K562 (cell line): Measurements from ENCODE around the gene ATRNL1. TPM values are rescaled to one million over a fixed set of nuclear protein-coding genes. Genes with fewer than 3 reads are reported as not detected.

ENCODE experiments used
- ATAC-seq: fragments of 200-7000 bp; cut with Tn5 transposase; 3 replicates; pipeline ENCODE4 v1.9.1; 2020; ENCODE audit warnings: moderate library complexity
- BruUV-seq: library from RNA; stranded (reverse); fragments of 400-500 nt; replicated peaks from 2 replicates; lab custom pipeline; 2021; lab: Mats Ljungman, UMichigan
- CTCF ChIA-PET: fragments of 300-600 bp; formaldehyde crosslinking; extraction: SDS; loops from one replicate; lab custom pipeline; 2021; ENCODE audit warnings: low intra/inter-chr PET ratio; lab: Yijun Ruan, JAX
- POLR2A ChIA-PET: fragments of 300-600, 350-650 bp; sonication (Branson Sonifier 250); formaldehyde crosslinking; extraction: SDS; loops from one replicate; lab custom pipeline; 2021; ENCODE audit warnings: antibody characterized with exemption, inconsistent platforms; lab: Yijun Ruan, JAX
- DNase-seq, 4 experiments: peaks; one replicate each; pipeline versions ENCODE4 v3.0.0 to v3.0.0-alpha.2; 2011 to 2018; ENCODE audit warnings: low spot score in 3 of 4, mixed read lengths in 3 of 4; ENCODE audit errors: extremely low read depth in 1 of 4
- FAIRE-seq: peaks from 2 replicates; lab custom pipeline; 2011; peaks lifted over from hg19 to GRCh38; lab: Jason Lieb, UNC
- H2AFZ ChIP-seq: 2 replicates; pipeline ENCODE4 v1.6.0; 2011; ENCODE audit warnings: low read depth, low read length, control low read depth, inconsistent platforms
- H3K27ac ChIP-seq: fragments of 200-600 bp; 3 replicates; pipeline ENCODE4 v1.8.0; 2011; ENCODE audit warnings: low read depth, mild to moderate bottlenecking, control low read depth, inconsistent platforms, low read length, moderate library complexity, mixed read lengths; ENCODE audit errors: extremely low read depth
- H3K27me3 ChIP-seq, 2 experiments: fragments of 300-600 bp in 1 of 2; 2 replicates in 1 of 2; 3 replicates in 1 of 2; pipeline versions ENCODE4 v1.6.0 to v1.8.0; 2011; ENCODE audit warnings: inconsistent platforms in 2 of 2, low read length in 2 of 2, mild to moderate bottlenecking in 1 of 2, mixed read lengths in 1 of 2, moderate library complexity in 1 of 2; ENCODE audit not compliant: control insufficient read depth in 2 of 2, insufficient read depth in 2 of 2
- H3K36me3 ChIP-seq: fragments of 300-600 bp; 3 replicates; pipeline ENCODE4 v1.8.0; 2011; ENCODE audit warnings: mild to moderate bottlenecking, low read length, inconsistent platforms; ENCODE audit not compliant: control insufficient read depth, insufficient read depth
- H3K4me1 ChIP-seq, 2 experiments: fragments of 200-600 bp in 1 of 2; replicated peaks in 1 of 2; 2 replicates in 1 of 2; 3 replicates in 1 of 2; pipeline versions ENCODE4 v1.5.1 to v1.8.0; 2011; ENCODE audit warnings: inconsistent platforms in 2 of 2, low read length in 2 of 2, mild to moderate bottlenecking in 1 of 2, mixed read lengths in 1 of 2, moderate library complexity in 1 of 2; ENCODE audit not compliant: control insufficient read depth in 2 of 2, insufficient read depth in 2 of 2
- H3K4me2 ChIP-seq: 2 replicates; pipeline ENCODE4 v1.6.1; 2011; ENCODE audit warnings: low read length, control low read depth, inconsistent platforms, mixed read lengths; ENCODE audit not compliant: insufficient read depth
- H3K4me3 ChIP-seq: fragments of 200-600 bp; sonication (generic), shearing (Covaris generic); 2 replicates; pipeline ENCODE4 v1.5.1; 2016; ENCODE audit warnings: control low read depth, inconsistent platforms
- H3K79me2 ChIP-seq: fragments of 200-600 bp; 3 replicates; pipeline ENCODE4 v1.8.0; 2011; ENCODE audit warnings: low read length, inconsistent platforms; ENCODE audit not compliant: control insufficient read depth, insufficient read depth
- H3K9ac ChIP-seq, 2 experiments: 2 replicates each; pipeline versions ENCODE4 v1.6.0 to v1.6.1; 2011; ENCODE audit warnings: low read depth in 2 of 2, low read length in 2 of 2, control low read depth in 1 of 2, inconsistent platforms in 1 of 2, mild to moderate bottlenecking in 1 of 2, mixed read lengths in 1 of 2; ENCODE audit not compliant: insufficient read depth in 1 of 2
- H3K9me1 ChIP-seq: one replicate; pipeline ENCODE4 v1.6.0; 2011; ENCODE audit warnings: inconsistent platforms, mild to moderate bottlenecking, low read length, moderate library complexity; ENCODE audit not compliant: control insufficient read depth, insufficient read depth
- H3K9me3 ChIP-seq: replicated peaks from 2 replicates; pipeline ENCODE4 v1.5.1; 2011; ENCODE audit warnings: low read depth, low read length, inconsistent platforms; ENCODE audit not compliant: control insufficient read depth, insufficient read depth
- H4K20me1 ChIP-seq: replicated peaks from 2 replicates; pipeline ENCODE4 v1.6.1; 2011; ENCODE audit warnings: low read length, inconsistent platforms, mixed read lengths; ENCODE audit not compliant: control insufficient read depth, insufficient read depth
- BRD4 ChIP-seq: fragments of 200-600 bp; sonication (generic); IDR thresholded peaks from 2 replicates; pipeline ENCODE4 v1.6.1; 2017; ENCODE audit warnings: inconsistent platforms
- CCAR2 ChIP-seq: fragments of 200-400 bp; formaldehyde crosslinking; IDR thresholded peaks from 2 replicates; pipeline ENCODE4 v1.6.1; 2017; ENCODE audit warnings: mild to moderate bottlenecking, low read depth, low read length
- CREB1 ChIP-seq, 2 experiments: sonication (generic) in 1 of 2; formaldehyde crosslinking in 1 of 2; IDR thresholded peaks; 2 replicates each; pipeline versions ENCODE4 v1.6.1 to v1.8.0; 2012 to 2022; ENCODE audit warnings: inconsistent platforms in 1 of 2, mild to moderate bottlenecking in 1 of 2, missing genetic modification reagents in 1 of 2, moderate library complexity in 1 of 2
- CUX1 ChIP-seq: fragments of 200-800 bp; sonication (Bioruptor generic); IDR thresholded peaks from 2 replicates; pipeline ENCODE4 v1.6.1; 2016; ENCODE audit warnings: missing genetic modification characterization, missing compliant biosample characterization
- ETS2 ChIP-seq: IDR thresholded peaks from 2 replicates; pipeline ENCODE4 v1.6.1; 2016; ENCODE audit warnings: borderline replicate concordance, missing genetic modification characterization, mild to moderate bottlenecking, moderate library complexity, missing compliant biosample characterization; ENCODE audit not compliant: poor library complexity, severe bottlenecking
- KAT8 ChIP-seq: fragments of 450-650 bp; IDR thresholded peaks from 2 replicates; pipeline ENCODE4 v1.6.1; 2016; ENCODE audit warnings: low read depth, mild to moderate bottlenecking
- KDM5B ChIP-seq: fragments of 200-600 bp; sonication (generic); IDR thresholded peaks from 2 replicates; pipeline ENCODE4 v1.6.1; 2012; ENCODE audit warnings: low read depth, mild to moderate bottlenecking, moderate library complexity, low read length, control low read depth, inconsistent platforms; ENCODE audit not compliant: insufficient replicate concordance
- PCBP1 ChIP-seq: fragments of 200-400 bp; formaldehyde crosslinking; IDR thresholded peaks from 2 replicates; pipeline ENCODE4 v1.6.1; 2018; ENCODE audit warnings: mild to moderate bottlenecking, low read depth, low read length; ENCODE audit not compliant: poor library complexity, severe bottlenecking
- RNF2 ChIP-seq: sonication (generic); IDR thresholded peaks from 2 replicates; pipeline ENCODE4 v1.6.1; 2016
- STAT5A ChIP-seq: IDR thresholded peaks from 2 replicates; pipeline ENCODE4 v1.6.1; 2012; ENCODE audit warnings: low read length, inconsistent platforms, borderline replicate concordance
- TAF15 ChIP-seq: fragments of 200-400 bp; formaldehyde crosslinking; IDR thresholded peaks from 2 replicates; pipeline ENCODE4 v1.6.1; 2017; ENCODE audit warnings: mild to moderate bottlenecking, low read depth, low read length, moderate library complexity
- TCF15 ChIP-seq: fragments of 250-450 bp; sonication (Bioruptor Pico); IDR thresholded peaks from 2 replicates; pipeline ENCODE4 v1.8.0; 2022; ENCODE audit warnings: moderate library complexity, mild to moderate bottlenecking, inconsistent platforms
- UBTF ChIP-seq, 2 experiments: IDR thresholded peaks; 2 replicates each; pipeline ENCODE4 v1.6.1; 2012; ENCODE audit warnings: improper control_type of control experiment in 2 of 2, low read depth in 2 of 2, low read length in 2 of 2, borderline replicate concordance in 1 of 2
- ZNF431 ChIP-seq: sonication (generic); formaldehyde crosslinking; IDR thresholded peaks from 2 replicates; pipeline ENCODE4 v1.8.0; 2022; ENCODE audit warnings: mild to moderate bottlenecking, missing genetic modification reagents
- WGBS: fragments of 100-300 bp; shearing (Covaris generic); methylation state at CpG from one replicate; pipeline ENCODE4 v1.1.6; 2016; ENCODE audit warnings: low coverage, mixed read lengths; ENCODE audit not compliant: insufficient coverage; ENCODE audit errors: missing lambda C conversion rate; 5-methylcytosine and 5-hydroxymethylcytosine counted together
- in situ Hi-C: fragments of 300-500 bp; cut with MboI; formaldehyde crosslinking; loops from 4 replicates; pipeline ENCODE4 v1.15.0; 2018; ENCODE audit warnings: inconsistent platforms, mixed read lengths
- intact Hi-C: fragments of 100-400 bp; cut with micrococcal nuclease; formaldehyde crosslinking; loops from 2 replicates; pipeline ENCODE4 v1.14.2; 2022
- polyA plus RNA-seq, 8 experiments: library from polyadenylated mRNA; depleted of rRNA in 4 of 8; stranded (reverse) in 5 of 8; unstranded in 3 of 8; fragments of >200 nt; fragmentation: Nextera tagmentation in 2 of 8; fragmentation: Illumina TruSeq in 1 of 8; extraction: Ambion mirVana in 2 of 8; extraction: Trizol in 1 of 8; gene quantifications; 2 replicates each; pipeline versions ENCODE4 v1.2.1 to v1.2.3, GENCODE V29; 2011 to 2014; ENCODE audit warnings: inconsistent platforms in 1 of 8, missing spikeins in 1 of 8
- total RNA-seq, 7 experiments: library from RNA; depleted of rRNA in 6 of 7; stranded (reverse); fragments of >200 nt in 6 of 7; fragmentation: Illumina TruSeq in 2 of 7; extraction: Trizol in 2 of 7; gene quantifications; 2 replicates each; pipeline versions ENCODE4 v1.2.1 to v1.2.3, GENCODE V29; 2011 to 2021; ENCODE audit warnings: low replicate concordance in 1 of 7

The ATRNL1 gene
- total and polyA plus RNA-seq, 9 of the 15 experiments (the other 6 are each of a cell fraction or from before 2014, with no cell fraction given) = 0.18 TPM; not detected in 8

- no peak for TF ChIP-seq UBTF (IDR thresholded peaks at IDR 0.05; ENCODE audit: borderline replicate concordance in 1 of 2, low read depth in 2 of 2, low read length in 2 of 2)
Observed at GRCh38 chr10:115209133-115209532, 116.0 kb downstream of the ATRNL1 start (continued).

GRCh38 chr10:115214829-115215228 lies 121.7 kb downstream of the ATRNL1 start:
- ATAC-seq = no peak
- no peaks in the 10 kb centered on the region for H3K79me2 ChIP-seq
- in situ Hi-C loops = no loop called here
- H3K27me3 ChIP-seq = no peaks in the 10 kb centered on the region
- H3K9me1 ChIP-seq = no peaks in the 10 kb centered on the region
- H3K27ac ChIP-seq = no peak overlapping the region
- no peaks in the 10 kb centered on the region for H3K4me1 ChIP-seq
- FAIRE-seq = no peak
- H3K9ac ChIP-seq = no peak overlapping the region
- H2AFZ ChIP-seq = no peak overlapping the region
- ChIA-PET POLR2A (no interaction called here), CTCF (no interaction called here)
- BruUV-seq = no TSS peak
- intact Hi-C loops = no loop called here
- H3K9me3 ChIP-seq = no peaks in the 10 kb centered on the region
- 4% methylated on average over 2 of the region's 2 CpGs for WGBS
- H3K4me3 ChIP-seq = no peak overlapping the region
- H3K4me2 ChIP-seq = no peak overlapping the region
- H3K36me3 ChIP-seq = no peaks in the 10 kb centered on the region
- no peak for DNase-seq
- H4K20me1 ChIP-seq = no peaks in the 10 kb centered on the region
- TF ChIP-seq KDM5B = no peak
- TF ChIP-seq STAT5A = no peak
- TF ChIP-seq PCBP1 = no peak
- no peak for TF ChIP-seq TCF15 (CRISPR knock-in tag)
- no peak for TF ChIP-seq CUX1 (CRISPR knock-in tag)
- no peak for TF ChIP-seq KAT8
- no peak for TF ChIP-seq BRD4
- TF ChIP-seq CREB1 (IDR thresholded peaks at IDR 0.05) = no peak
- TF ChIP-seq CREB1 (CRISPR knock-in tag; IDR thresholded peaks at IDR 0.05) = no peak
- no peak for TF ChIP-seq TAF15
- TF ChIP-seq ZNF431 (CRISPR knock-in tag) = no peak
- no peak for TF ChIP-seq CCAR2
- TF ChIP-seq ETS2 (tag) = no peak
- TF ChIP-seq RNF2 = no peak
